Measurements from ENCODE around the gene RALY. TPM values are rescaled to one million over a fixed set of nuclear protein-coding genes. Genes with fewer than 3 reads are reported as not detected.

The RALY gene
- total and polyA plus RNA-seq, 10 of the 15 experiments (the other 5 are each of a cell fraction or from before 2014, with no cell fraction given) = 1.2 to 246 (median 137) TPM

- TF ChIP-seq DPF2 (IDR thresholded peaks at IDR 0.05) = no peak
- TF ChIP-seq RCOR1 (conservative IDR thresholded peaks at IDR 0.05; ENCODE audit: low read depth, low read length) = no peak
Observed at GRCh38 chr20:33945391-33946081, 48.2 kb upstream of the RALY start (continued).

DNA sequence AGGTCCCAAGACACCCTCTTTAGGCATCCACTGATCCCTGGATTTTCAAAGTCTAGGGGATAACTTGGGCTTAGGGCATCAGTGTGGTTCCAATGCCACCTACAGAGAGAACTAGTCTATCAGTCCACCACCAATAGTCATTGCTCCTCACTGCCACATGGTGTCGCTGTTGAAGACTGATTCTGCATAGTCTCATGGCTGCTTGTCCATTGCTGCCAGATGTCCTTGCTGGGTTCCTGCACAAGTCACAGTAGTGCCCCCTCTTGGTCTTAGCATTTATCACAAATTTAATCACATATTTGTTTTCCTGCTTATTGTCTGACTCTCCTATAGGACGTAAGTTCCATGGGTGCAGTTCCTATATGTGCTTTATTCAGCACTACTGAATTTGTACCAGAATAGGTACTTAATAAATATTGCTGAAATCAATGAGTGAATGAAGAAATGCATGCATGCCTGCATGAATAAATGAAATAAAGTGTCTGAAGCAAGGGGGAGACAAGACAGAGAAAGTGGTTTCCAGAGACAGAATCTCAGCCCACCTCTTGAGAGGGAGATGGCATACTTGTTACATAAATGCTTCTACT, 45.9 kb upstream of the RALY start:
- ChIA-PET CTCF (no interaction called here), SMC1A (ENCODE audit: uncharacterized antibody, unreplicated experiment) (no interaction called here), RAD21 (ENCODE audit: unreplicated experiment) (no interaction called here), POLR2A (no interaction called here)
- H2AFZ ChIP-seq (ENCODE audit: control insufficient read depth, low read depth, low read length) = no peak overlapping the region
- no peaks in the 10 kb centered on the region for H3K4me1 ChIP-seq (ENCODE audit: control insufficient read depth, insufficient read depth, low read length)
- H3K79me2 ChIP-seq (ENCODE audit: control insufficient read depth, insufficient read depth, low read length) = no peaks in the 10 kb centered on the region
- H3K27me3 ChIP-seq (replicated peaks in 1 of 2; ENCODE audit: control insufficient read depth in 2 of 2, insufficient read depth in 2 of 2, low read length in 1 of 2) = no peaks in the 10 kb centered on the region
- H3K4me3 ChIP-seq = no peak overlapping the region
- TF ChIP-seq, protein P1, sequence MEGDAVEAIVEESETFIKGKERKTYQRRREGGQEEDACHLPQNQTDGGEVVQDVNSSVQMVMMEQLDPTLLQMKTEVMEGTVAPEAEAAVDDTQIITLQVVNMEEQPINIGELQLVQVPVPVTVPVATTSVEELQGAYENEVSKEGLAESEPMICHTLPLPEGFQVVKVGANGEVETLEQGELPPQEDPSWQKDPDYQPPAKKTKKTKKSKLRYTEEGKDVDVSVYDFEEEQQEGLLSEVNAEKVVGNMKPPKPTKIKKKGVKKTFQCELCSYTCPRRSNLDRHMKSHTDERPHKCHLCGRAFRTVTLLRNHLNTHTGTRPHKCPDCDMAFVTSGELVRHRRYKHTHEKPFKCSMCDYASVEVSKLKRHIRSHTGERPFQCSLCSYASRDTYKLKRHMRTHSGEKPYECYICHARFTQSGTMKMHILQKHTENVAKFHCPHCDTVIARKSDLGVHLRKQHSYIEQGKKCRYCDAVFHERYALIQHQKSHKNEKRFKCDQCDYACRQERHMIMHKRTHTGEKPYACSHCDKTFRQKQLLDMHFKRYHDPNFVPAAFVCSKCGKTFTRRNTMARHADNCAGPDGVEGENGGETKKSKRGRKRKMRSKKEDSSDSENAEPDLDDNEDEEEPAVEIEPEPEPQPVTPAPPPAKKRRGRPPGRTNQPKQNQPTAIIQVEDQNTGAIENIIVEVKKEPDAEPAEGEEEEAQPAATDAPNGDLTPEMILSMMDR (IDR thresholded peaks at IDR 0.05 in 2 of 3, conservative IDR thresholded peaks at IDR 0.05 in 1 of 3; ENCODE audit: control insufficient read depth in 2 of 3, extremely low read depth in 1 of 3, insufficient read depth in 1 of 3, low read depth in 3 of 3, low read length in 3 of 3) = peak; percentile 39 to 62 (median 53); a peak in 5 of 6 replicates
- no peak for TF ChIP-seq TAF1 (IDR thresholded peaks at IDR 0.05; ENCODE audit: borderline replicate concordance, low read depth, low read length)
- no peak for TF ChIP-seq ZNF274 (IDR thresholded peaks at IDR 0.05; ENCODE audit: insufficient read depth, insufficient read length)
- TF ChIP-seq IRF4 (IDR thresholded peaks at IDR 0.05; ENCODE audit: low read depth, low read length) = 0 out of 2 replicates have a peak, but pooled peaks have one; percentile 34
- TF ChIP-seq CBX5 (IDR thresholded peaks at IDR 0.05; ENCODE audit: low read depth) = peak; percentile 92; the same call in 1 of the 2 replicates
- TF ChIP-seq SMC3 (IDR thresholded peaks at IDR 0.05; ENCODE audit: borderline replicate concordance, low read length) = peak; percentile 41; the same call in 1 of the 2 replicates
- peak; percentile 74 for TF ChIP-seq YY1 (IDR thresholded peaks at IDR 0.05; ENCODE audit: low read depth, low read length)
- no peaks in the 10 kb centered on the region for H3K36me3 ChIP-seq (ENCODE audit: control insufficient read depth in 2 of 2, insufficient read depth in 2 of 2, low read length in 1 of 2)
- no peak overlapping the region for H3K4me2 ChIP-seq (ENCODE audit: control insufficient read depth, insufficient read depth)
- DNase-seq (ENCODE audit: low read depth, low spot score) = peak; percentile 19
- no peaks in the 10 kb centered on the region for H4K20me1 ChIP-seq (ENCODE audit: control insufficient read depth, insufficient read depth)
- no peak overlapping the region for H3K27ac ChIP-seq (ENCODE audit: control insufficient read depth, insufficient read depth)
- in situ Hi-C loops (cut with MboI) = no loop called here
- H3K9me3 ChIP-seq (replicated peaks; ENCODE audit: control insufficient read depth, insufficient read depth, low read length) = peaks cover 17% of the 10 kb centered on the region
- WGBS (ENCODE audit: insufficient coverage, insufficient replicate concordance, low lambda C conversion rate, missing lambda C conversion rate) = 46% methylated on average over 2 of the region's 2 CpGs
- intact Hi-C loops (cut with micrococcal nuclease; ENCODE audit: unreplicated experiment) = no loop called here
- peak; percentile 46; the same call in 2 of the 3 replicates for ATAC-seq
- peak; percentile 68 for FAIRE-seq
- no peak overlapping the region for H3K9ac ChIP-seq (ENCODE audit: control insufficient read depth, insufficient read depth, low read length)
- BruUV-seq (replicated peaks) = no TSS peak

All from GM12878 (cell line).